RWPE2 (cell line): ENCODE measurements around the gene ACSL3.
"Not testable (repeated sequence)": the region's sequence is repeated elsewhere in the genome, so short reads cannot be mapped to it uniquely, and the experiment has no call there.

Experiments used
- ATAC-seq: fragments of 200-7000 bp; cut with Tn5 transposase; 3 replicates; pipeline ENCODE4 v1.9.1; 2021; ENCODE audit warnings: low read depth
- DNase-seq: peaks from one replicate; pipeline ENCODE4 v3.0.0-alpha.2; 2020; ENCODE audit warnings: low spot score
- H3K27ac ChIP-seq: fragments of 450-650 bp; 2 replicates; pipeline ENCODE4 v1.5.1; 2017; ENCODE audit warnings: mild to moderate bottlenecking; ENCODE audit not compliant: poor library complexity, severe bottlenecking
- H3K27me3 ChIP-seq: fragments of 250-450 bp; sonication (Bioruptor Pico); 2 replicates; pipeline ENCODE4 v1.5.1; 2021; ENCODE audit warnings: mild to moderate bottlenecking, moderate library complexity; ENCODE audit not compliant: insufficient read depth, poor library complexity, severe bottlenecking
- H3K36me3 ChIP-seq: fragments of 250-450 bp; sonication (Bioruptor Pico); 2 replicates; pipeline ENCODE4 v1.5.1; 2020; ENCODE audit warnings: low read depth, mild to moderate bottlenecking, moderate library complexity
- H3K4me1 ChIP-seq: fragments of 250-450 bp; sonication (Bioruptor Pico); 2 replicates; pipeline ENCODE4 v1.5.1; 2021; ENCODE audit warnings: mild to moderate bottlenecking, moderate library complexity; ENCODE audit not compliant: insufficient read depth, poor library complexity, severe bottlenecking
- H3K4me3 ChIP-seq: fragments of 250-450 bp; sonication (Bioruptor Pico); 2 replicates; pipeline ENCODE4 v1.5.1; 2021; ENCODE audit warnings: mild to moderate bottlenecking, moderate library complexity; ENCODE audit not compliant: severe bottlenecking
- H3K9me3 ChIP-seq: fragments of 250-450 bp; sonication (Bioruptor Pico); 2 replicates; pipeline ENCODE4 v1.5.1; 2021; ENCODE audit warnings: mild to moderate bottlenecking, moderate library complexity; ENCODE audit not compliant: severe bottlenecking
- TF ChIP-seq, protein P1 (sequence below): fragments of 450-650 bp; IDR thresholded peaks from one replicate; pipeline ENCODE4 v1.5.1; 2017; ENCODE audit warnings: mild to moderate bottlenecking, moderate library complexity; ENCODE audit not compliant: poor library complexity, severe bottlenecking

ACSL3 gene

DNA sequence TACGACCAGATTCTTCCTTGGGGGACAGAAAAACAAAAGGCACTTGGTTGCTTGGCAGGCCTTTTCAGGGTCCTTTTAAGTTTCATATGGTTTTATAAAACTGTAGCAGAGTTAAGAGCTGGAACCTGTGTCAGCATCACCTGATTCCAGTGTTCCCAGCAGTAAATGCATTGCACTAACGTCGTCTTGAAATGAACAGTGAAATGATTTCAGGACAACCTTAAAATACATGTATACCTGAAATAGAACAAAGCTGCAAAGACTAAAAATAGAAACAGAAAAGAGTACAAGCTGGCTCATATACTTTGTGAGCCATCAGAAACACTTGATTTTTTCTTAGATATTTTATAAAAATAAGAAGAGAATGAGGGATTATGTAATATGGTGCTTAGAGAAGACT, 51.9 kb downstream of the ACSL3 start:
- peaks cover 6% of the 10 kb centered on the region for H3K4me1 ChIP-seq
- TF ChIP-seq, protein P1, sequence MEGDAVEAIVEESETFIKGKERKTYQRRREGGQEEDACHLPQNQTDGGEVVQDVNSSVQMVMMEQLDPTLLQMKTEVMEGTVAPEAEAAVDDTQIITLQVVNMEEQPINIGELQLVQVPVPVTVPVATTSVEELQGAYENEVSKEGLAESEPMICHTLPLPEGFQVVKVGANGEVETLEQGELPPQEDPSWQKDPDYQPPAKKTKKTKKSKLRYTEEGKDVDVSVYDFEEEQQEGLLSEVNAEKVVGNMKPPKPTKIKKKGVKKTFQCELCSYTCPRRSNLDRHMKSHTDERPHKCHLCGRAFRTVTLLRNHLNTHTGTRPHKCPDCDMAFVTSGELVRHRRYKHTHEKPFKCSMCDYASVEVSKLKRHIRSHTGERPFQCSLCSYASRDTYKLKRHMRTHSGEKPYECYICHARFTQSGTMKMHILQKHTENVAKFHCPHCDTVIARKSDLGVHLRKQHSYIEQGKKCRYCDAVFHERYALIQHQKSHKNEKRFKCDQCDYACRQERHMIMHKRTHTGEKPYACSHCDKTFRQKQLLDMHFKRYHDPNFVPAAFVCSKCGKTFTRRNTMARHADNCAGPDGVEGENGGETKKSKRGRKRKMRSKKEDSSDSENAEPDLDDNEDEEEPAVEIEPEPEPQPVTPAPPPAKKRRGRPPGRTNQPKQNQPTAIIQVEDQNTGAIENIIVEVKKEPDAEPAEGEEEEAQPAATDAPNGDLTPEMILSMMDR = no peak
- H3K4me3 ChIP-seq = no peak overlapping the region
- DNase-seq = no peak
- H3K27me3 ChIP-seq = no peaks in the 10 kb centered on the region
- peaks cover 100% of the 10 kb centered on the region for H3K36me3 ChIP-seq
- H3K27ac ChIP-seq = no peak overlapping the region
- no peaks in the 10 kb centered on the region for H3K9me3 ChIP-seq
- ATAC-seq = no peak

DNA sequence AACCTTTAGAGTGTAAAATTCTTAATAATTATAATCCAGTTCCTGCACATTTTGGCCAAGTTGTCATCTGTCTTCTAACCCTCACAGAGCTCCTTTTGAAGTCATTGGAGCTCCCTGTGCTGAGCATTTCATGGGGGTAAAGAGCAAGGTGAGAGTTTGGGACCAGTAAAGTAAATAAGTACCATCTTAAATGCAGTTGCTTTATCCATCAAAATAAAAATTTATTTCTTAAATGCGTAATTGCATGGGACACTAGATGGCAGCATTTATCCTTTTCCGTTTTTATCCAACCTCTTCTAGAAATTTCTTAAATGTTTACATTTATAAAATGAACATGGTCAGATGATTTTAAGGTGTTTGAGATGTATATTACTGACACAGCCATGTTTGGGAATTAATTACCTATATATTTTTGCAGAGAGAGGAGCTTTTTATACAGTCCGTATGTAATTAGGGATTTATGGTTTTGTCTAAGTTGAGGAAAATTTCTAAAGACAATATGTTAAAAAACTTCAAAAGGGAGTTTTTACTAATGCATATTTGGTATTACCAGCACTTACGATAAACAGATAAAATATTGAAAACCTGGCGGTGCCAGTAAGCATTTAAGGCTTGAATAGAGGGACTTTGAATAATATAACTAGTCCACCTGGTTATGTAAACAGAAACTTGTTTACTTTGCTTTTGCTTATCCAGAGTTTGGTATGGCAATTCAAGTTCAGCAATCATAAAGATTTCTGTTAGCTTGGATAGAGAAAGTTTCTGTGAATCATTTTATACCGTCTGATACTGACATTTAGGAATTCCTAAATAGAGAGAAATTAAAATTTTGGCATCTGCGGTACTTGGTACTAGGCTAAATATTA, 54.5 kb downstream of the ACSL3 start:
- Histone ChIP-seq H3K4me1 (peaks cover 6% of the 10 kb centered on the region), H3K27me3 (no peaks in the 10 kb centered on the region), H3K36me3 (peaks cover 100% of the 10 kb centered on the region), H3K27ac (no peak overlapping the region), H3K9me3 (no peaks in the 10 kb centered on the region), H3K4me3 (no peak overlapping the region)
- ATAC-seq (no peak), DNase-seq (no peak)
- TF ChIP-seq, protein P1 = peak; percentile 84

DNA sequence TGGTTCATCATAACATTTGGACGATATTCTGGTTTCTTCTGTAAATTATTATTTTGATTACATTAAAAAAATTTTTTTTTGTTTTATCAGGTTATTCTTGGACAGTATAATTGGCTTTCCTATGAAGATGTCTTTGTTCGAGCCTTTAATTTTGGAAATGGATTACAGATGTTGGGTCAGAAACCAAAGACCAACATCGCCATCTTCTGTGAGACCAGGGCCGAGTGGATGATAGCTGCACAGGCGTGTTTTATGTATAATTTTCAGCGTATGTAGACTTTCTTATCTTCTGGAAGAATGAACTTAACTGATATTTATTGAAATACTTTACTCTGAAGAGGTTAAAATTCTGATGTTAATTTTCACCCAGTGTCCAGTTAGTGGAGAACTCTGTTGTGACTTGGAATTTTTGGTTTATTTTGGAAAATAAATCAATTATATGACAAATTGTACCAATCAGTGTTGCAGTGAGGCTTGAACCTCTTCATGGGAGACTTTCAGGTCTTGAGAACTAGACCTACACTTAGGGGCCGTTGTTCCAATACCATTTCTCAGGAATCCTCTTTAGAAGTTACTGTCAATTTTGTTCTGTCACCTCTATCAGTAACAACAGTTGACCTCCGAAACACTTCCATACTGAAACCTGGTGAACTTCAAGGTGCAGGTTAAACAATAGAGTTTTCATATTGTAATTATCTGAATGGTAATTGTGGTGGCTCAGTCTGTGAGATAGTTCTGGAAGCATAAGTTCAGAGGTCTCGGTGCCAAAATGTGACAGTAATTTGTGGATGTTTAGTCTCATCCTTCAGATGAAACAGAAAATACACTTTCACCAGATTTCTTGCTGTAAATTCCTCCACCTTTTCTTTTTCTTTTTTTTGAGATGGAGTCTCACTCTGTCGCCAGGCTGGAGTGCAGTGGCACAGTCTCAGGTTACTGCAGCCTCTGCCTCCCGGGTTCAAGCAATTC, 55.7 kb downstream of the ACSL3 start:
- no peaks in the 10 kb centered on the region for H3K9me3 ChIP-seq
- peaks cover 4% of the 10 kb centered on the region for H3K4me1 ChIP-seq
- no peak overlapping the region for H3K4me3 ChIP-seq
- no peaks in the 10 kb centered on the region for H3K27me3 ChIP-seq
- TF ChIP-seq, protein P1 = no peak
- DNase-seq (no peak), ATAC-seq (no peak)
- H3K36me3 ChIP-seq = peaks cover 100% of the 10 kb centered on the region
- no peak overlapping the region for H3K27ac ChIP-seq

DNA sequence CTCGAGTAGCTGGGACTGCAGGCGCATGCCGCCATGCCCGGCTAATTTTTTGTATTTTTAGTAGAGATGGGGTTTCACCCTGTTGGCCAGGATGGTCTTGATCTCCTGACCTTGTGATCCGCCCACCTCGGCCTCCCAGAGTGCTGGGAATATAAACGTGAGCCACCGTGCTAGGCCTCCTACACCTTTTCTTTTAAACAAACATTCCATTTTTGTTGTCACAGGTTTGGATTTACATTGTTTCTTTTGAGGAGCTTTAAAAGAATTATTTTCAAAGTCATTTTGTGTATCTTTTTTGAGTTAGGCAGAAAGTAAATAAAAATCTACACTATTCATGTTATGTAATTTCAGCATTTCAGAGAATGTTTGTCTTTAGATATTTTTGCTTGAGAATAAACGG, 56.4 kb downstream of the ACSL3 start:
- H3K27me3 ChIP-seq, H3K4me3 ChIP-seq, H3K4me1 ChIP-seq, H3K9me3 ChIP-seq, DNase-seq, H3K27ac ChIP-seq, ATAC-seq: not testable (repeated sequence)
- H3K36me3 ChIP-seq = peaks cover 100% of the 10 kb centered on the region

DNA sequence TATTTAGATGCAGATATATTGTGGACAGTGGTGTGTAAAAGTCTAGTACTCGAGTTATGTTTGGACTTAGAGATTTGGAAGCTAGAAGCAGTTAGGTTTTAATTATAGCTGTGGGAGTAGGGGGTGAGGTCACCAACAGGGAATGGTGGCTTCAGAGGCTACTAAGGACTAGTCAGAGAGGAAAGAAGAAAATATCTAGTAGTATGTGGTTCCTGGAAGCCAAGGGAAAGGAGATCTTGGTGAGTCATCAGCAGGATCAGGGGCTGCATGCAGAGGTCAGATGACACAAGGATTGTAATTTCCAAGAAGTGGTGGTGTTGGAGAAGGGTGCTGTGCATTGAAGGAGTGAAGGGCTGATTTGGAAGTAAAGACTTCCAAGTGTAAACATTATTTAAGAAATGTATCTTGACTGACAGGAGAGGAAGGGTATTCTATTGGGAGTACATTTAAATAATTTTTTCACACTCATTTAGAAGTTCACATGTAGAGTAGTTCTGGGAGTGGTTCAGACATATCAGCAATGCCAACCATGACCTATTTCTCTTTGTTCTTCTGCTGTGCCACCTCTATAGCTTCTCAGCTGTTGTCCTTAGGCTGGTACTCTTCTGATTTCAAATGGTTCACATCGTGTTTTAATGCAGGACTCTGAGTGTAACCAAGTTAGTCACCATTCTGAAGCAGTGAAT, 59.1 kb downstream of the ACSL3 start:
- TF ChIP-seq, protein P1 = no peak
- Histone ChIP-seq H3K27ac (peak overlapping the region; percentile 20), H3K4me1 (no peaks in the 10 kb centered on the region), H3K36me3 (peaks cover 100% of the 10 kb centered on the region), H3K27me3 (no peaks in the 10 kb centered on the region), H3K4me3 (no peak overlapping the region), H3K9me3 (no peaks in the 10 kb centered on the region)
- ATAC-seq = peak; percentile 71
- no peak for DNase-seq
